Astrocyte of the hippocampus (primary cell): ENCODE data around the gene PSMD1.

Experiments
- DNase-seq: peaks from one replicate; pipeline ENCODE4 v3.0.0; 2011; ENCODE audit warnings: low read depth, low spot score

Gene PSMD1

DNA sequence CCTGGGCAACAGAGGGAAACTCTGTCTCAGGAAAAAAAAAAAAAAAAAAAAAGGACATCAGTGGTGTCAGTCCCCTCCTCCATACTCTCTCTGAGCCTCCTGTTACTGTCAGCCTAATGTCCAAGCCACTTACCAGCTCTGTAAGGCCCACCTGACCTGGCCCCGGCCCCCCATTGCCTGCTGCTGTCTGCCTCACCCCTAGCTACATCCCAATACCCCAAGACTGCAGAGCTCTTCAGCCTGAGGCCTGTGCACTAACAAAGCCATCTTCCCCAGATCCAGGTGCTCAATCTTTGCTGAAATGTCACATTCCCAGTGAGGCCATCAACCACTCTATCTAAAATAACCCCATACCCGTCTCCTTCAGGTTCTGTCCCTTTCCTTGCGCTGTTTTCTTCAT lies 147.5 kb downstream of the PSMD1 start:
- DNase-seq = no peak

DNA sequence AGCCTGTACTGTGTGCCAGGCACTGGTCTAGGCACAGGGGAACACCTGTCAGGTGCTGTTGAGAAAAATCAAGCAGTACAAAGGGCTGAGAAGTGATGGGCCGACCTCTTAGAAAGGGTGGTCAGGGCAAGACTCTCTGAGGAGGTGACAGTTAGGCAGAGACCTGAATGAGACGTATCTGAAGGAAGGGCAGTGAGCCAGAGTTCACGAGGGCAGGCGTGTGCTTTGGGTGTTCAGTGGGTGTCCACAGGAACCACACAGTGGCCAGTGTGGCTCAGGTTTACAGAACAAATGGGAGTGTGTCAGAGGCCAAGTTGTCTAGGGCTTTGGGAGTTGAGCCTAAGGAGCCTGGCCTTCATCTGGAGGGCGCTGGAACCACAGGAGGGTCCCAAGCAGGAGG lies 147.9 kb downstream of the PSMD1 start:
- no peak for DNase-seq

DNA sequence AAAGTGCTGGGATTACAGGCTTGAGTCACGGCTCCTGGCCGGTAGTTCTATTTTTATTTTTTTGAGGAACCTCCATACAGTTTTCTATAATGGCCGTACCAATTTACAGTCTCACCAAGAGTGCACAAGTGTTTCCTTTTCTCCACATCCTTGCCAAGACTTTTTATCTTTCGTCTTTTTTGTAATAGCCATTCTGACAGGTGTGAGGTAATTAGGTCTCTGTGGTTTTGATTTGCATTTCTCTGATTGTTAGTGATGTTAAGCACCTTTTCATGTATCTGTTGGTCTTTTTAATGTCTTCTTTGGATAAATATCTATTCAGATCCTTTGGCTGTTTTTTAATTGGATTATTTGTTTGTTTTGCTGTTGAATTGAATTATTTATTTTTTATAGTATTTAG lies 151.1 kb downstream of the PSMD1 start:
- no peak for DNase-seq

GRCh38 chr2:231210782-231211181 lies 154.1 kb downstream of the PSMD1 start:
- DNase-seq = no peak

GRCh38 chr2:231211486-231211885 lies 154.8 kb downstream of the PSMD1 start:
- DNase-seq = no peak

GRCh38 chr2:231212329-231212845 lies 155.7 kb downstream of the PSMD1 start:
- DNase-seq = peak; percentile 80

- no peak for DNase-seq
Observed at GRCh38 chr2:231213931-231214642, 157.4 kb downstream of the PSMD1 start.

- no peak for DNase-seq
Observed at GRCh38 chr2:231218366-231218765, 161.7 kb downstream of the PSMD1 start.

GRCh38 chr2:231219289-231219688 lies 162.6 kb downstream of the PSMD1 start:
- DNase-seq = no peak

DNA sequence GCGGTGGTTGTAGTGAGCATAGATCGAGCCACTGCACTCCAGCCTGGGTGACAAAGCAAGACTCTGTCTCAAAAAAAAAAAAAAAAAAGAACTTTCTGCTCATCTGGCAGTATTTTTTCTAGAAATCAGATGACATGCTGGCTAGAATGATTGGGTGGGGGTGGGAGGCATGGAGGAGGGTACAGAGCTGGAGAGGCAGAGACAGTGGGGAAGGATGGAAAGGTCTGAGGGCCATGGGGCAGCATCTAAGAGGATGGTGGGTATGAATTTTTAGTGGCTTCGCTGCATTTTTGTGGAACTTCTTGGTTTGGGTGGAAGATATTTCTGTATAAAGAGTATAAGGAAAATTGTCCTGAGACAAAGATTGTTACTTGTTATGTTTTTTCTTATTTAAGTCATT lies 165.1 kb downstream of the PSMD1 start:
- DNase-seq = no peak
